Stimulated activated CD8-positive, alpha-beta memory T cell treated with anti-CD3 and anti-CD28 coated beads, Interleukin-4, amount 100 ng/mL, for 24 hours (primary cell): ENCODE measurements around the gene MAGIX.
A peak's percentile ranks its signal among the peaks of the same experiment; 100 is the strongest.

Source experiments
- DNase-seq: peaks from one replicate; pipeline ENCODE4 v3.0.0-alpha.2; 2020; ENCODE audit warnings: low read depth

The MAGIX gene

GRCh38 chrX:49183701-49184281 lies 21.2 kb downstream of the MAGIX start:
- DNase-seq: no peak

GRCh38 chrX:49184294-49185281 lies 22.0 kb downstream of the MAGIX start:
- DNase-seq: no peak

- peak; percentile 58 for DNase-seq
Observed at GRCh38 chrX:49186125-49187027, 23.8 kb downstream of the MAGIX start, which contains the start of gene PRICKLE3. Gene PRICKLE3 (minus strand): TSS chrX:49186373. CDS start chrX:49186297, 76 bp downstream.

DNA sequence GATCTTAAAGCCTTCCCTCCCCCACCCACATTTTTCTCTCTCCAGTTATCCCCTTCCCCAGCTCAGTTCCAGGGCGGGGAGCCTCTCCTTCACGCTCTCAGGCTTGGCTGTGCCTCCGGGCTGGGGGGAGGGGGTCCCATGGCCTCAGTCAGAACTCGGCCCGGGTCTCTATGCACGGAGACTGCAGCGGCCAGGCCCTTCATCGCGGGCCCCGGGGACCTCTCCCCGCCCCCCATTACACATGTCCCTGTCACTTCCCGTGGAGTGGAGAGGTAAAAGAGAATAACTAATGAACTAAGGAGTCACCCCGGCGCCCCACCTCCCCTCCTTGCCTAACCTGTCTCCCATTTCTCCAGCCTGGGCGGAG lies 24.5 kb downstream of the MAGIX start:
- no peak for DNase-seq

- DNase-seq: no peak
Observed at GRCh38 chrX:49187526-49187925, 25.0 kb downstream of the MAGIX start.

DNA sequence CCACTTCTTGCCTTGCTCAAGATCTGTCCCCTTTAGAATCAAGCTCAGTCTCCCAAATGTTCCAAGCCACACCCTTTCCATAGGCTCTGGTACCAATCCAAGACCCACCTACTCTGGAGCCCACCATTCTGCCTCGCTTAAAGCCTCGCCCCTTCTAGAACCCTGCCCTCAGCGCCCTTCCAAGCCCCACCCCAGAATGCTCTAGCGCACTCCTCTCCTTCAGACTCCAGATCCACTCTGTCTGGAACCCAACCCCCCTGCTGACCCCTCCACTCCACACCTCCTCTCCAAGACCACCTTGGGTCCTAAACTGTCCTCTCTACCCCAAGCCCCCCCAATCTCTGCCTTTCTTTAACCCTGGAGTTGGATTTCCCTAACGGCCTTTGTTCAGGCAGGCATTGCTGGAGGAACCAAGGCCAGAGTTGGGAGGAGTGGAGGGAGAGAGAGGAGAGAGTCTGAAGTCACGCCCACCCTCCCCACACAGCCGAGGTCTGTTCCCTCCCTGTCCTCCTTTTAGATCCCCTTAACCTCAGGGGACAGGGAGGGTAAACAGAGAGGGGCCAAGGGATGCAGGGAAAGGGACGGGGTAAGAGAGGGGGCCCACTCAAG lies 26.0 kb downstream of the MAGIX start:
- DNase-seq: no peak

- DNase-seq: no peak
Observed at GRCh38 chrX:49189606-49190005, 27.0 kb downstream of the MAGIX start.

GRCh38 chrX:49190821-49191573 lies 28.4 kb downstream of the MAGIX start:
- DNase-seq: peak; percentile 67

DNA sequence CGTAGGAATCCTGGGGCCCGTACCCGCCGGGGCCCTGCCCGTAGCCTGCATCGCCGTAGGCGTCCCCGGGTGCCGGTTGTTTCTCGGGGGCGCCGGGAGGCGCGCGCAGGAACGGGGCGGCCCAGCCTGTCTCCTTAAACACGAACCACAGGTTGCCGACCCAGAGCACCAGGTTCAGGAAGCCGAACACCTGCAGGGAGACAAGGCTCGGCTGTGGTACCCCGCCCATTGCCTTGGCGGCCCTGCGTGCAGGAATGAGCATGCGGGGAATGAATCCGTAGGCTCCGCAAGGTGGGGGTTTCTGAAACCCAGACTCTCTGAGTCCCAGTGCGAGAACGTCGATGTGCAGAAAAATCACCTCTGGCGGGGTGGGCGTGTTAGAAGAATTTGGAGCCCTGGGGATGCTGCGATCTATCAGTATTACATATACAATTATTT lies 29.0 kb downstream of the MAGIX start:
- DNase-seq: no peak

DNA sequence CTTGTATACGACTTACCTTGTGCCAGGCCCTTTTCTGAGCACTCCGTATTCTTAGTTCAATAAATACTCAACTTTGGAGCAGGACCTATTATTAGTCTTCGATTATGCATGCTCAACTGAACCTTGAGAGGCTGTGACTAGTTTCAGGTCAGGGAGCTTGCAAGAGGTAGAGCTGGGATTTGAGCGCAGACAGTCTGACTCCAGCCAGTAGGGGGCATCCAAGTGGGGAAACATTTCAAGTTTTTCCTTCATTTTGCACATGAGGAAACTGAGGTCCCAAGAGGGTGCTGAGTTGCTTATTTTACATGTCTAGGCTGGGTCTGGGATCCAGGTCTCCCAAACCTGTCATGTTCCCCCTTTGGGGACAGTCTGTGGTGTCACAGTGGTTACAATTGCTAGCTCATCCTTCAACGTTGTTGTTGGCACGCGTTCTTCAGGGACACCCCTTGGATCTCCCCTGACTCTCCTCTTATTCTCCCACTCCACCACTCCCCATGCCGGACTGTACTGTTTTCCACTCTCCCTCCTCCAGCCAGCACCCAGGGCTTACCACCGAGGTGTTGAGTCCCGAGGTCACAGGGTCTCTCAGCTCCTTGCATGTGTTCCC lies 30.3 kb downstream of the MAGIX start:
- DNase-seq: no peak

- no peak for DNase-seq
Observed at GRCh38 chrX:49193542-49193964, 31.0 kb downstream of the MAGIX start.

DNA sequence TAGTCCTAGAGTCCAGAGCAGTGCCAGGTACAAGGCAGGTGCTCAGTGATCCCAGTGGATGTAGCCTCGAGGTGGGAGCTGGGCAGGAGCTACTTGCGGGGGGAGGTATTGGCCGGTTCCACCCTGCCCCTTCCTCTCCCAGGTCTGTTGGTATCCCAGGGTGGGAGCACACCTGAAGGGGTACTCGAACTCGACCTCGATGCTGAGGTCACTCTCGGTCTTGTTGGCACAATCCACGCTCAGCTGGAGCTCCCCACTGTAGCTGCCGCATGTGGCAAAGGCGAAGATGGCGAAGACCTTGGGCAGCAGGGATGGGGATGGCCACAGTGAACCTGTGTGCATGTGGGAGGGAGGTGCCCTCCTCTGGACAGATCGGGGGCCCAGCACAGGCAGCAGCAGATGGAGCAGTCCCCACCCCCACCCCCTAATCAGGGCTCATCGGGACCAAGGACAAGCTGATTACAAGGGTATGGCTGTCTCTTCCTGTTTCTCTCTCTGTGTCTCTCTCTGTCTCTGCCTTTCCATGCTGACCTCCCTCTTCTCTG lies 35.1 kb downstream of the MAGIX start:
- no peak for DNase-seq

GRCh38 chrX:49198540-49199314 lies 36.2 kb downstream of the MAGIX start:
- no peak for DNase-seq

DNA sequence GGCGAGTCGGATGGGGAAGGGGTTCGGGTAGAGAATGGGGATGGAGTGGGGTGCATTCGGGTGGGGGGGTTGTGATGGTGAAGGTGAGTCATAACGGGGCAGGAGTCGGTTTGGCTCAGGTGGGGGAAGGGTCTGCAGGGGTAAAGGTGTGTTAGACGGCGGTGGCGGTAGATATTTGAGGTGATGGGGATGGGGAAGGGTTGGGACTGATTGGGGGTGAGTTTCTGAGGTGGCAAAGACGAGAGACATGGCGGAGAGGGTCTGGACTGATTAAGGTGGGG lies 36.7 kb downstream of the MAGIX start:
- DNase-seq: no peak

GRCh38 chrX:49199906-49200771 lies 37.6 kb downstream of the MAGIX start, which contains the start of gene SYP:
Gene SYP (minus strand): TSS chrX:49200193. CDS start chrX:49200186, 7 bp downstream.
- peak; percentile 78 for DNase-seq

DNA sequence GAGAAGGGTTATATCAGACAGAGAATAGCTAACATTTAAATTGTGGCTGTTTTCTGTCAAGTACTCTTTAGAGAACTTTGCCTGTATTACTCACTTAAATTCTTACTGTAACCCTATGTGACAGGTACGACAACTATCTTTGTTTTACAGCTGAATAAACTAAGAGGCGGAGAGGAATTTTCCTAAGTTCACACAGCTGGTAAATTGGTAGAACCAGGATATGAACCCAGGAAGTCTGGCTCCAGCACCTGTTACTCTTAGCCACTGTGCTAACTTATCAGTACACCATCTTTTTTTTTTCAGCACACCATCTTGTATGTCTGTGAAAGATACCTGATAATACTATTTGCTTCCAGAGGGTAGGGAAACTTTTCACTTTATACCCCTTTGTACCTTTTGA lies 39.5 kb downstream of the MAGIX start:
- DNase-seq: no peak

DNA sequence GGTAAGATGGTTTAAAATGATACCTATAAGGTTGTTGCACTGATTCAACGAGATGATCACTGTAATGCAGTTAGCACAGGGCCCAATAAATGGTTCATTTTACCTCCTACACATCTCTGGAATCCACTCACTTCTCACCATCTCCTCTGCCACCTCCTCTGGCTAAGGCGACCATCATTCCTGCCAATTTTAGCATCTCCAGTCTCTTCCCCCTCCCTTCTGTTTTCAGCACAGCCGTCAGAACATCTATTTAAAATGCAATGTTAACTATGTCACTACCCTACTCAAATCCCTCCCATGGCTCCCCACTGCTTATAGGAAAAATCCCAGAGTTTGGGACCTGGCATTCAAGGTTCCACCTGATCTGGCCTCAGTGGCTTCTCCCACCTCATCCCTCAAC lies 41.0 kb downstream of the MAGIX start:
- DNase-seq: no peak

DNA sequence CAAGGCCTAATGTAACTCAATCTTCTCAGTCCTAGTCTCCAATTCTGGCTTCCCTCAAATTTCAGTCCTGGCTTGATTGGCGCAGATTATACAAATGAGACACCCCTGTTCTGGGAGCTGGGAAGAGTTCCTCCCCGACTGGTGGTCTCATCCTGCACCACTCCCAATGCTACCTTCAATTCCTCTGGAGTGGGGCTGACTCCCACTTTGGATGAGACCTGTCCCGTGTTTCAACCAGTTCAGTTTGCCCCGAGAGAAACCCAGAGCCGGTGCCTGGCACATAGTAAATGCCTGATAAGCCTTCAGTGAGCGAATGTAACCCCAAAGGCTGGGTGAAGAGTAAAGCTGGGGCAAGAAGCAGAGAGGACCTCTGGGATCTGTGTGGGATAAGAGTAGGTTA lies 41.5 kb downstream of the MAGIX start:
- no peak for DNase-seq

- DNase-seq: no peak
Observed at GRCh38 chrX:49204709-49205108, 42.2 kb downstream of the MAGIX start.
